WTC11 (cell line): ENCODE data around the gene CLIC6. TPM values are rescaled to one million over a fixed set of nuclear protein-coding genes. Genes with fewer than 3 reads are reported as not detected.

ENCODE experiments used
- ATAC-seq: fragments of 200-7000 bp; cut with Tn5 transposase; 2 replicates; pipeline ENCODE4 v1.10.0; 2021; ENCODE audit warnings: mild to moderate bottlenecking, moderate library complexity
- CTCF ChIA-PET: fragments of 300-600 bp; sonication (Branson Sonifier 250); formaldehyde crosslinking; loops from one replicate; lab custom pipeline; 2021; ENCODE audit warnings: antibody characterized with exemption; lab: Charles Lee
- POLR2A ChIA-PET: fragments of 350-600 bp; sonication (Branson Sonifier 250); formaldehyde crosslinking; loops from one replicate; lab custom pipeline; 2021; ENCODE audit warnings: antibody characterized with exemption; lab: Charles Lee
- DNase-seq: peaks from one replicate; pipeline ENCODE4 v3.0.0; 2021; ENCODE audit warnings: low spot score
- H3K27ac Mint-ChIP-seq: 2 replicates; pipeline ENCODE4 v1.8.0; 2021; ENCODE audit warnings: mixed read lengths
- H3K27me3 Mint-ChIP-seq: 2 replicates; pipeline ENCODE4 v1.8.0; 2021; ENCODE audit warnings: low read depth, mild to moderate bottlenecking, moderate library complexity, mixed read lengths
- H3K36me3 Mint-ChIP-seq: 2 replicates; pipeline ENCODE4 v1.8.0; 2021; ENCODE audit warnings: mixed read lengths
- H3K4me1 Mint-ChIP-seq: 2 replicates; pipeline ENCODE4 v1.8.0; 2022; ENCODE audit warnings: mixed read lengths
- H3K4me3 Mint-ChIP-seq: 2 replicates; pipeline ENCODE4 v1.8.0; 2021; ENCODE audit warnings: mild to moderate bottlenecking, moderate library complexity, mixed read lengths
- H3K9me3 Mint-ChIP-seq: 2 replicates; pipeline ENCODE4 v1.8.0; 2021; ENCODE audit warnings: mixed read lengths
- CBFB ChIP-seq: sonication (generic); formaldehyde crosslinking; IDR thresholded peaks from 2 replicates; pipeline ENCODE4 v1.8.1; 2022; ENCODE audit warnings: mild to moderate bottlenecking, low read depth, missing genetic modification reagents
- GABPB1 ChIP-seq: sonication (generic); formaldehyde crosslinking; IDR thresholded peaks from 2 replicates; pipeline ENCODE4 v1.8.1; 2023; ENCODE audit warnings: mild to moderate bottlenecking, missing genetic modification reagents
- GTF2I ChIP-seq: fragments of 250-450 bp; sonication (Bioruptor Pico); conservative IDR thresholded peaks from 2 replicates; pipeline ENCODE4 v1.4.0; 2021; ENCODE audit warnings: mild to moderate bottlenecking
- MXD4 ChIP-seq: fragments of 250-450 bp; sonication (Bioruptor Pico); IDR thresholded peaks from 2 replicates; pipeline ENCODE4 v1.8.0; 2021; ENCODE audit warnings: mild to moderate bottlenecking, moderate library complexity, borderline replicate concordance
- NFYB ChIP-seq: sonication (generic); formaldehyde crosslinking; conservative IDR thresholded peaks from 2 replicates; pipeline ENCODE4 v1.8.0; 2022; ENCODE audit warnings: low read depth, missing genetic modification reagents
- NR2C2 ChIP-seq: sonication (generic); formaldehyde crosslinking; IDR thresholded peaks from 2 replicates; pipeline ENCODE4 v1.8.0; 2022; ENCODE audit warnings: mild to moderate bottlenecking, missing genetic modification reagents
- OVOL2 ChIP-seq: fragments of 250-450 bp; sonication (Bioruptor Pico); IDR thresholded peaks from 2 replicates; pipeline ENCODE4 v1.9.0; 2021; ENCODE audit warnings: mild to moderate bottlenecking, borderline replicate concordance
- ZNF138 ChIP-seq: sonication (generic); formaldehyde crosslinking; conservative IDR thresholded peaks from 2 replicates; pipeline ENCODE4 v1.8.1; 2022; ENCODE audit warnings: mild to moderate bottlenecking, moderate library complexity, missing genetic modification reagents
- ZNF232 ChIP-seq: sonication (generic); formaldehyde crosslinking; IDR thresholded peaks from 2 replicates; pipeline ENCODE4 v1.8.0; 2022; ENCODE audit warnings: mild to moderate bottlenecking, missing genetic modification reagents
- ZNF396 ChIP-seq: fragments of 250-450 bp; sonication (Bioruptor Pico); IDR thresholded peaks from 2 replicates; pipeline ENCODE4 v1.8.0; 2021; ENCODE audit warnings: mild to moderate bottlenecking, moderate library complexity, borderline replicate concordance
- ZNF416 ChIP-seq: fragments of 250-450 bp; sonication (Bioruptor Pico); IDR thresholded peaks from 2 replicates; pipeline ENCODE4 v1.9.0; 2021; ENCODE audit warnings: mild to moderate bottlenecking, inconsistent platforms
- total RNA-seq: library from RNA; stranded (reverse); gene quantifications from 3 replicates; pipeline ENCODE4 v1.2.3, GENCODE V29; 2021
- TF ChIP-seq, protein P1 (sequence below): sonication (generic); formaldehyde crosslinking; IDR thresholded peaks from 2 replicates; pipeline ENCODE4 v1.8.0; 2022; ENCODE audit warnings: mild to moderate bottlenecking, missing genetic modification reagents
- TF ChIP-seq, protein P2 (sequence below): sonication (generic); formaldehyde crosslinking; IDR thresholded peaks from 2 replicates; pipeline ENCODE4 v1.8.0; 2023; ENCODE audit warnings: missing genetic modification reagents, mild to moderate bottlenecking, borderline replicate concordance
- TF ChIP-seq, protein P3 (sequence below): sonication (generic); formaldehyde crosslinking; IDR thresholded peaks from 2 replicates; pipeline ENCODE4 v1.8.0; 2022; ENCODE audit warnings: mild to moderate bottlenecking, missing genetic modification reagents
- TF ChIP-seq, protein P4 (sequence below): sonication (generic); formaldehyde crosslinking; IDR thresholded peaks from 2 replicates; pipeline ENCODE4 v1.8.1; 2022; ENCODE audit warnings: low read depth, mild to moderate bottlenecking, moderate library complexity, missing genetic modification reagents, borderline replicate concordance
- TF ChIP-seq, protein P5 (sequence below): fragments of 250-450 bp; sonication (Bioruptor Pico); conservative IDR thresholded peaks from 2 replicates; pipeline ENCODE4 v1.9.0; 2021; ENCODE audit warnings: mild to moderate bottlenecking
- TF ChIP-seq, protein P6 (sequence below): sonication (generic); formaldehyde crosslinking; IDR thresholded peaks from 2 replicates; pipeline ENCODE4 v1.8.1; 2023; ENCODE audit warnings: mild to moderate bottlenecking, missing genetic modification reagents
- TF ChIP-seq, protein P7 (sequence below): fragments of 250-450 bp; sonication (Bioruptor Pico); IDR thresholded peaks from 2 replicates; pipeline ENCODE4 v1.9.0; 2021; ENCODE audit warnings: mild to moderate bottlenecking

CLIC6 gene
- total RNA-seq, 1 experiment from 2014 or later: 1.8 TPM

DNA sequence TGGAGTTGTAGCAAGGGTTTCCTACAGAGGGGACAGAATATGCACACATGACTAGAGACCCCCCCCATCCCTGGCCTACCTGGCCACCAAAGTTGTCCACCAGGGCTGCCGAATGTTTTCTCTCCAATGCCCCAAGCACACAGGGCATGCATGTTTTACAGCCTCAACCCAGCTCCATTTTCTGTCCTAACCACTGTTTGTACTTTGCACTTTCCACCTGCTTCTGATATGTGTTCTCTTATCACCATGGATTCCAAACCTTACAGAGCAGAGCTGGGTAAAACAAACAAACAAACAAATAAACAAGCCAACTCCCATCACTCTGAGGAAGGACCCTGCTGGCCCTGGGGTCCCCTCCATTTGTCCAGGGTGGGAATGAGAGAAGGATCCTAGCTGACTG is 27.3 kb downstream of the CLIC6 start:
- Mint-ChIP-seq H3K36me3 (peaks cover 13% of the 10 kb centered on the region), H3K4me1 (peaks cover 33% of the 10 kb centered on the region), H3K4me3 (no peak overlapping the region), H3K27me3 (0 out of 2 replicates have a peak, but pooled peaks cover 3% of the 10 kb centered on the region), H3K27ac (no peak overlapping the region), H3K9me3 (peaks cover 19% of the 10 kb centered on the region)
- TF ChIP-seq, protein P1, sequence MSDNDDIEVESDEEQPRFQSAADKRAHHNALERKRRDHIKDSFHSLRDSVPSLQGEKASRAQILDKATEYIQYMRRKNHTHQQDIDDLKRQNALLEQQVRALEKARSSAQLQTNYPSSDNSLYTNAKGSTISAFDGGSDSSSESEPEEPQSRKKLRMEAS: no peak
- no peak for TF ChIP-seq ZNF416 (CRISPR knock-in tag)
- TF ChIP-seq ZNF138 (CRISPR knock-in tag): no peak
- TF ChIP-seq OVOL2: no peak
- TF ChIP-seq, protein P2, sequence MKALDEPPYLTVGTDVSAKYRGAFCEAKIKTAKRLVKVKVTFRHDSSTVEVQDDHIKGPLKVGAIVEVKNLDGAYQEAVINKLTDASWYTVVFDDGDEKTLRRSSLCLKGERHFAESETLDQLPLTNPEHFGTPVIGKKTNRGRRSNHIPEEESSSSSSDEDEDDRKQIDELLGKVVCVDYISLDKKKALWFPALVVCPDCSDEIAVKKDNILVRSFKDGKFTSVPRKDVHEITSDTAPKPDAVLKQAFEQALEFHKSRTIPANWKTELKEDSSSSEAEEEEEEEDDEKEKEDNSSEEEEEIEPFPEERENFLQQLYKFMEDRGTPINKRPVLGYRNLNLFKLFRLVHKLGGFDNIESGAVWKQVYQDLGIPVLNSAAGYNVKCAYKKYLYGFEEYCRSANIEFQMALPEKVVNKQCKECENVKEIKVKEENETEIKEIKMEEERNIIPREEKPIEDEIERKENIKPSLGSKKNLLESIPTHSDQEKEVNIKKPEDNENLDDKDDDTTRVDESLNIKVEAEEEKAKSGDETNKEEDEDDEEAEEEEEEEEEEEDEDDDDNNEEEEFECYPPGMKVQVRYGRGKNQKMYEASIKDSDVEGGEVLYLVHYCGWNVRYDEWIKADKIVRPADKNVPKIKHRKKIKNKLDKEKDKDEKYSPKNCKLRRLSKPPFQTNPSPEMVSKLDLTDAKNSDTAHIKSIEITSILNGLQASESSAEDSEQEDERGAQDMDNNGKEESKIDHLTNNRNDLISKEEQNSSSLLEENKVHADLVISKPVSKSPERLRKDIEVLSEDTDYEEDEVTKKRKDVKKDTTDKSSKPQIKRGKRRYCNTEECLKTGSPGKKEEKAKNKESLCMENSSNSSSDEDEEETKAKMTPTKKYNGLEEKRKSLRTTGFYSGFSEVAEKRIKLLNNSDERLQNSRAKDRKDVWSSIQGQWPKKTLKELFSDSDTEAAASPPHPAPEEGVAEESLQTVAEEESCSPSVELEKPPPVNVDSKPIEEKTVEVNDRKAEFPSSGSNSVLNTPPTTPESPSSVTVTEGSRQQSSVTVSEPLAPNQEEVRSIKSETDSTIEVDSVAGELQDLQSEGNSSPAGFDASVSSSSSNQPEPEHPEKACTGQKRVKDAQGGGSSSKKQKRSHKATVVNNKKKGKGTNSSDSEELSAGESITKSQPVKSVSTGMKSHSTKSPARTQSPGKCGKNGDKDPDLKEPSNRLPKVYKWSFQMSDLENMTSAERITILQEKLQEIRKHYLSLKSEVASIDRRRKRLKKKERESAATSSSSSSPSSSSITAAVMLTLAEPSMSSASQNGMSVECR (CRISPR knock-in tag): no peak
- no peak for TF ChIP-seq NR2C2
- TF ChIP-seq, protein P3, sequence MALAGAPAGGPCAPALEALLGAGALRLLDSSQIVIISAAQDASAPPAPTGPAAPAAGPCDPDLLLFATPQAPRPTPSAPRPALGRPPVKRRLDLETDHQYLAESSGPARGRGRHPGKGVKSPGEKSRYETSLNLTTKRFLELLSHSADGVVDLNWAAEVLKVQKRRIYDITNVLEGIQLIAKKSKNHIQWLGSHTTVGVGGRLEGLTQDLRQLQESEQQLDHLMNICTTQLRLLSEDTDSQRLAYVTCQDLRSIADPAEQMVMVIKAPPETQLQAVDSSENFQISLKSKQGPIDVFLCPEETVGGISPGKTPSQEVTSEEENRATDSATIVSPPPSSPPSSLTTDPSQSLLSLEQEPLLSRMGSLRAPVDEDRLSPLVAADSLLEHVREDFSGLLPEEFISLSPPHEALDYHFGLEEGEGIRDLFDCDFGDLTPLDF (CRISPR knock-in tag): no peak
- TF ChIP-seq, protein P4, sequence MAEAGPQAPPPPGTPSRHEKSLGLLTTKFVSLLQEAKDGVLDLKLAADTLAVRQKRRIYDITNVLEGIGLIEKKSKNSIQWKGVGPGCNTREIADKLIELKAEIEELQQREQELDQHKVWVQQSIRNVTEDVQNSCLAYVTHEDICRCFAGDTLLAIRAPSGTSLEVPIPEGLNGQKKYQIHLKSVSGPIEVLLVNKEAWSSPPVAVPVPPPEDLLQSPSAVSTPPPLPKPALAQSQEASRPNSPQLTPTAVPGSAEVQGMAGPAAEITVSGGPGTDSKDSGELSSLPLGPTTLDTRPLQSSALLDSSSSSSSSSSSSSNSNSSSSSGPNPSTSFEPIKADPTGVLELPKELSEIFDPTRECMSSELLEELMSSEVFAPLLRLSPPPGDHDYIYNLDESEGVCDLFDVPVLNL (CRISPR knock-in tag): no peak
- TF ChIP-seq, protein P5, sequence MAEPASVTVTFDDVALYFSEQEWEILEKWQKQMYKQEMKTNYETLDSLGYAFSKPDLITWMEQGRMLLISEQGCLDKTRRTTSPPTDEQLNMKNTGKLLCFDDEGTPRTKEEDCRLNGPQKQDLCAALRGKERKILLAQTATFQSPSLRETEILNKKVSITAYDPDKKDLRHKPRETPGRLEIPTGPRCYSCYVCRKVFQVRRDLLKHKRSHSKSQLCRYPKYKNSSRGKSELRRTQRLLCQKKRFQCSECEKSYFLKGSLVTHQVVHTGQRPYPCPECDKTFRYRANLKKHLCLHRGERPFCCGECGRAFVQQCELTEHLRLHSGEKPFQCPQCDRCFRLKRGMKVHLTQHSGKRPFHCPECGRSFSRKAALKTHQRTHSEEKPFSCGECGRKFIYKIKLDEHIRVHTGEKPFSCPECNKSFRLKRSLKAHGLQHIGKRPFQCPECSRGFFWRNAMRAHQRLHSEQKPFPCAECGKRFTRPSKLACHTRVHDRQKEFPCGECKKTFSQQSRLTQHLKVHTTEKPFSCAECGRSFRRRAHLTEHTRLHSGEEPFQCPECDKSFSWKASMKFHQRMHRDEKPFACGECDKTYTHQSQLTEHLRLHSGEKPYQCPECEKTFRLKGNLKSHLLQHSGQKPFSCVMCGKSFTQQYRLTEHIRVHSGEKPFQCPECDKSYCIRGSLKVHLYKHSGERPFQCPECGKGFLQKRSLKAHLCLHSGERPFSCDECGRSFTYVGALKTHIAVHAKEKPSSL (CRISPR knock-in tag): no peak
- TF ChIP-seq, protein P6, sequence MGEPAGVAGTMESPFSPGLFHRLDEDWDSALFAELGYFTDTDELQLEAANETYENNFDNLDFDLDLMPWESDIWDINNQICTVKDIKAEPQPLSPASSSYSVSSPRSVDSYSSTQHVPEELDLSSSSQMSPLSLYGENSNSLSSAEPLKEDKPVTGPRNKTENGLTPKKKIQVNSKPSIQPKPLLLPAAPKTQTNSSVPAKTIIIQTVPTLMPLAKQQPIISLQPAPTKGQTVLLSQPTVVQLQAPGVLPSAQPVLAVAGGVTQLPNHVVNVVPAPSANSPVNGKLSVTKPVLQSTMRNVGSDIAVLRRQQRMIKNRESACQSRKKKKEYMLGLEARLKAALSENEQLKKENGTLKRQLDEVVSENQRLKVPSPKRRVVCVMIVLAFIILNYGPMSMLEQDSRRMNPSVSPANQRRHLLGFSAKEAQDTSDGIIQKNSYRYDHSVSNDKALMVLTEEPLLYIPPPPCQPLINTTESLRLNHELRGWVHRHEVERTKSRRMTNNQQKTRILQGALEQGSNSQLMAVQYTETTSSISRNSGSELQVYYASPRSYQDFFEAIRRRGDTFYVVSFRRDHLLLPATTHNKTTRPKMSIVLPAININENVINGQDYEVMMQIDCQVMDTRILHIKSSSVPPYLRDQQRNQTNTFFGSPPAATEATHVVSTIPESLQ: no peak
- TF ChIP-seq ZNF396 (CRISPR knock-in tag): no peak
- no peak for TF ChIP-seq ZNF232
- TF ChIP-seq GTF2I (CRISPR knock-in tag): no peak
- TF ChIP-seq, protein P7, sequence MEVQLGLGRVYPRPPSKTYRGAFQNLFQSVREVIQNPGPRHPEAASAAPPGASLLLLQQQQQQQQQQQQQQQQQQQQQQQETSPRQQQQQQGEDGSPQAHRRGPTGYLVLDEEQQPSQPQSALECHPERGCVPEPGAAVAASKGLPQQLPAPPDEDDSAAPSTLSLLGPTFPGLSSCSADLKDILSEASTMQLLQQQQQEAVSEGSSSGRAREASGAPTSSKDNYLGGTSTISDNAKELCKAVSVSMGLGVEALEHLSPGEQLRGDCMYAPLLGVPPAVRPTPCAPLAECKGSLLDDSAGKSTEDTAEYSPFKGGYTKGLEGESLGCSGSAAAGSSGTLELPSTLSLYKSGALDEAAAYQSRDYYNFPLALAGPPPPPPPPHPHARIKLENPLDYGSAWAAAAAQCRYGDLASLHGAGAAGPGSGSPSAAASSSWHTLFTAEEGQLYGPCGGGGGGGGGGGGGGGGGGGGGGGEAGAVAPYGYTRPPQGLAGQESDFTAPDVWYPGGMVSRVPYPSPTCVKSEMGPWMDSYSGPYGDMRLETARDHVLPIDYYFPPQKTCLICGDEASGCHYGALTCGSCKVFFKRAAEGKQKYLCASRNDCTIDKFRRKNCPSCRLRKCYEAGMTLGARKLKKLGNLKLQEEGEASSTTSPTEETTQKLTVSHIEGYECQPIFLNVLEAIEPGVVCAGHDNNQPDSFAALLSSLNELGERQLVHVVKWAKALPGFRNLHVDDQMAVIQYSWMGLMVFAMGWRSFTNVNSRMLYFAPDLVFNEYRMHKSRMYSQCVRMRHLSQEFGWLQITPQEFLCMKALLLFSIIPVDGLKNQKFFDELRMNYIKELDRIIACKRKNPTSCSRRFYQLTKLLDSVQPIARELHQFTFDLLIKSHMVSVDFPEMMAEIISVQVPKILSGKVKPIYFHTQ (CRISPR knock-in tag): no peak
- no peak for TF ChIP-seq CBFB (CRISPR knock-in tag)
- no peak for TF ChIP-seq GABPB1 (CRISPR knock-in tag)
- no peak for TF ChIP-seq NFYB (CRISPR knock-in tag)
- TF ChIP-seq MXD4 (CRISPR knock-in tag): no peak
- CTCF ChIA-PET: no interaction called here
- no peak for ATAC-seq
- no peak for DNase-seq
- POLR2A ChIA-PET: no interaction called here
